Gastrocnemius medialis (tissue), 4 donors: Measurements from ENCODE around the gene APBB2. TPM values are rescaled to one million over a fixed set of nuclear protein-coding genes. Genes with fewer than 3 reads are reported as not detected.

Experiments
- ATAC-seq, 2 donors: fragments of 150-250 bp; one replicate each; pipeline ENCODE4 v1.9.1; 2016
- DNase-seq, 2 donors: peaks; one replicate each; pipeline ENCODE4 v3.0.0-alpha.2; 2019
- H3K27ac ChIP-seq, 4 donors: fragments of 200-600 bp; sonication (generic); 1 replicate in 1 of 4; 2 replicates in 3 of 4; pipeline ENCODE4 v1.5.1; 2016 to 2018; ENCODE audit warnings: mild to moderate bottlenecking in 2 of 4, moderate library complexity in 1 of 4
- H3K27me3 ChIP-seq, 3 donors: fragments of 200-600 bp; sonication (generic) in 2 of 3; 1 replicate in 1 of 3; 2 replicates in 2 of 3; pipeline versions ENCODE4 v1.5.1 to v1.6.0; 2016 to 2019; ENCODE audit warnings: mild to moderate bottlenecking in 1 of 3, moderate library complexity in 1 of 3
- H3K36me3 ChIP-seq, 2 donors: fragments of 200-600 bp; sonication (generic) in 1 of 2; one replicate each; pipeline ENCODE4 v1.5.1; 2017 to 2018
- H3K4me1 ChIP-seq, 2 donors: fragments of 200-600 bp; sonication (generic) in 1 of 2; one replicate each; pipeline ENCODE4 v1.5.1; 2016 to 2017; ENCODE audit warnings: mild to moderate bottlenecking in 2 of 2
- H3K4me3 ChIP-seq, 4 donors: fragments of 200-600 bp; sonication (generic) in 3 of 4; 1 replicate in 1 of 4; 2 replicates in 3 of 4; pipeline ENCODE4 v1.5.1; 2016 to 2019; ENCODE audit warnings: mild to moderate bottlenecking in 2 of 4
- H3K9me3 ChIP-seq, 3 donors: fragments of 200-600 bp; sonication (generic) in 2 of 3; 1 replicate in 1 of 3; 2 replicates in 2 of 3; pipeline ENCODE4 v1.5.1; 2016 to 2019
- CTCF ChIP-seq, 5 experiments: fragments of 450-650 bp in 3 of 5; fragments of 200-600 bp in 2 of 5; sonication (generic) in 2 of 5; IDR thresholded peaks in 4 of 5; conservative IDR thresholded peaks in 1 of 5; 1 replicate in 4 of 5; 2 replicates in 1 of 5; pipeline ENCODE4 v1.5.1; 2016 to 2019; ENCODE audit warnings: antibody characterized with exemption in 5 of 5, mild to moderate bottlenecking in 3 of 5, moderate library complexity in 3 of 5
- POLR2A ChIP-seq, 2 donors: fragments of 450-650 bp; IDR thresholded peaks; one replicate each; pipeline ENCODE4 v1.6.1; 2017; ENCODE audit warnings: antibody characterized with exemption in 2 of 2, mild to moderate bottlenecking in 2 of 2, moderate library complexity in 2 of 2
- in situ Hi-C, 4 donors: fragments of 200-750 bp; cut with MboI; loops; one replicate each; pipeline versions ENCODE4 v1.15.0 to v1.8.0; 2017; ENCODE audit warnings: low sequenced_read_pairs in 4 of 4
- intact Hi-C: fragments of 100-400 bp; cut with DNase I; formaldehyde crosslinking; loops from one replicate; pipeline ENCODE4 v1.15.1; 2023; ENCODE audit warnings: low total_unique reads
- total RNA-seq, 4 donors: library from RNA; depleted of rRNA; stranded (reverse); fragments of >200 nt; gene quantifications; one replicate each; pipeline versions ENCODE4 v1.1.0 to v1.2.3, GENCODE V29; 2016

APBB2 gene
- total RNA-seq, 4 donors from 2014 or later, result 14.3 to 20.5 (median 14.5) TPM

GRCh38 chr4:41156574-41156973 is 57.8 kb downstream of the APBB2 start:
- Histone ChIP-seq H3K9me3 (no peaks in the 10 kb centered on the region), H3K4me1 (peaks cover 9 to 22% of the 10 kb centered on the region in 2 donors), H3K4me3 (no peak overlapping the region), H3K27me3 (no peaks in the 10 kb centered on the region), H3K27ac (no peak overlapping the region), H3K36me3 (no peaks in the 10 kb centered on the region)
- ATAC-seq, result no peak
- DNase-seq, result no peak
- TF ChIP-seq POLR2A (IDR thresholded peaks at IDR 0.05) (no peak), CTCF (IDR thresholded peaks at IDR 0.05 in 4 of 5, conservative IDR thresholded peaks at IDR 0.05 in 1 of 5) (no peak)
- intact Hi-C loops, result no loop called here
- in situ Hi-C loops, result no loop called here

GRCh38 chr4:41155194-41155830 is 59.0 kb downstream of the APBB2 start:
- ATAC-seq, result peak; percentile 56 to 79
- intact Hi-C loops, result no loop called here
- TF ChIP-seq CTCF (IDR thresholded peaks at IDR 0.05 in 4 of 5, conservative IDR thresholded peaks at IDR 0.05 in 1 of 5) (no peak), POLR2A (IDR thresholded peaks at IDR 0.05) (no peak)

GRCh38 chr4:41154814-41155177 is 59.5 kb downstream of the APBB2 start:
- Histone ChIP-seq H3K36me3 (no peaks in the 10 kb centered on the region), H3K9me3 (no peaks in the 10 kb centered on the region), H3K27ac (peak overlapping the region in 3 of 4 donors; percentile 32 to 56 (median 44)), H3K4me1 (peaks cover 9 to 22% of the 10 kb centered on the region in 2 donors), H3K27me3 (no peaks in the 10 kb centered on the region), H3K4me3 (peak overlapping the region in 2 of 4 donors; percentile 8 to 21)
- in situ Hi-C loops (no loop called here), intact Hi-C loops (no loop called here)
- DNase-seq (peak in 1 of 2 donors; percentile 45), ATAC-seq (peak; percentile 64 to 88)
- no peak for TF ChIP-seq POLR2A (IDR thresholded peaks at IDR 0.05)
- no peak for TF ChIP-seq CTCF (IDR thresholded peaks at IDR 0.05 in 4 of 5, conservative IDR thresholded peaks at IDR 0.05 in 1 of 5)

More at GRCh38 chr4:41155194-41155830, 59.0 kb downstream of the APBB2 start:
- Histone ChIP-seq H3K27ac (peak overlapping the region in 3 of 4 donors; percentile 32 to 56 (median 44)), H3K4me1 (peaks cover 9 to 22% of the 10 kb centered on the region in 2 donors), H3K9me3 (no peaks in the 10 kb centered on the region), H3K36me3 (no peaks in the 10 kb centered on the region), H3K4me3 (peak overlapping the region in 3 of 4 donors; percentile 6 to 21 (median 8)), H3K27me3 (no peaks in the 10 kb centered on the region)
- in situ Hi-C loops, result no loop called here
- DNase-seq, result no peak

- in situ Hi-C loops (no loop called here), intact Hi-C loops (no loop called here)
- Histone ChIP-seq H3K4me3 (no peak overlapping the region), H3K27me3 (no peaks in the 10 kb centered on the region), H3K9me3 (no peaks in the 10 kb centered on the region), H3K4me1 (peaks cover 9 to 19% of the 10 kb centered on the region in 2 donors), H3K36me3 (no peaks in the 10 kb centered on the region), H3K27ac (peak overlapping the region in 3 of 4 donors; percentile 32 to 56 (median 44))
- DNase-seq (no peak), ATAC-seq (no peak)
- TF ChIP-seq CTCF (IDR thresholded peaks at IDR 0.05 in 4 of 5, conservative IDR thresholded peaks at IDR 0.05 in 1 of 5), result no peak
- no peak for TF ChIP-seq POLR2A (IDR thresholded peaks at IDR 0.05)
Observed at GRCh38 chr4:41154010-41154813, 60.1 kb downstream of the APBB2 start.
